H1 (cell line): ENCODE data around the gene BMPR1A. TPM values are rescaled to one million over a fixed set of nuclear protein-coding genes. Genes with fewer than 3 reads are reported as not detected.

Source experiments
- BRCA1 ChIP-seq: IDR thresholded peaks from 2 replicates; pipeline ENCODE4 v1.6.1; 2012; ENCODE audit warnings: low read depth, low read length, improper control_type of control experiment
- CBX5 ChIP-seq: fragments of 300-800, 300-1000 bp; sonication (generic); IDR thresholded peaks from 2 replicates; pipeline ENCODE4 v1.7.1; 2016; ENCODE audit warnings: antibody characterized with exemption, low read length, low read depth
- CBX8 ChIP-seq: fragments of 300-800, 300-1000 bp; sonication (generic); IDR thresholded peaks from 2 replicates; pipeline ENCODE4 v1.7.1; 2016; ENCODE audit warnings: low read depth, low read length, borderline replicate concordance
- JUN ChIP-seq: IDR thresholded peaks from 2 replicates; pipeline ENCODE4 v1.6.1; 2011; ENCODE audit warnings: low read depth, mild to moderate bottlenecking, improper control_type of control experiment, low read length
- JUND ChIP-seq: IDR thresholded peaks from 2 replicates; pipeline ENCODE4 v1.6.1; 2011; ENCODE audit warnings: mild to moderate bottlenecking, improper control_type of control experiment, low read length
- KDM1A ChIP-seq: fragments of 200-600, 300-600 bp; sonication (generic); IDR thresholded peaks from 2 replicates; pipeline ENCODE4 v1.7.1; 2016; ENCODE audit warnings: mild to moderate bottlenecking, low read length, borderline replicate concordance
- KDM5A ChIP-seq: fragments of 200-600 bp; IDR thresholded peaks from 2 replicates; pipeline ENCODE4 v1.7.1; 2012; ENCODE audit warnings: mild to moderate bottlenecking, low read length, inconsistent platforms, mixed read lengths
- MAFK ChIP-seq: IDR thresholded peaks from 2 replicates; pipeline ENCODE4 v1.6.1; 2012; ENCODE audit warnings: low read depth, mild to moderate bottlenecking, improper control_type of control experiment, low read length
- PHF8 ChIP-seq: fragments of 200-600 bp; sonication (generic); conservative IDR thresholded peaks from 2 replicates; pipeline ENCODE4 v1.7.1; 2012; ENCODE audit warnings: low read depth, mild to moderate bottlenecking, inconsistent platforms, low read length, moderate library complexity
- POLR2AphosphoS5 ChIP-seq: IDR thresholded peaks from 2 replicates; pipeline ENCODE4 v1.6.1; 2011; ENCODE audit warnings: low read depth, low read length
- RAD21 ChIP-seq, 2 experiments: IDR thresholded peaks in 1 of 2; conservative IDR thresholded peaks in 1 of 2; 2 replicates each; pipeline ENCODE4 v1.6.1; 2011; ENCODE audit warnings: low read depth in 2 of 2, low read length in 2 of 2, improper control_type of control experiment in 1 of 2, inconsistent platforms in 1 of 2, mild to moderate bottlenecking in 1 of 2, moderate library complexity in 1 of 2
- RXRA ChIP-seq: IDR thresholded peaks from 2 replicates; pipeline ENCODE4 v1.6.1; 2011; ENCODE audit warnings: low read depth, mild to moderate bottlenecking, low read length, moderate library complexity; ENCODE audit not compliant: insufficient read depth
- SAP30 ChIP-seq: fragments of 300-600 bp; sonication (generic); IDR thresholded peaks from 2 replicates; pipeline ENCODE4 v1.7.1; 2012; ENCODE audit warnings: low read length, moderate library complexity, mild to moderate bottlenecking, inconsistent platforms; ENCODE audit not compliant: insufficient read depth, insufficient replicate concordance
- SP1 ChIP-seq: IDR thresholded peaks from 2 replicates; pipeline ENCODE4 v1.6.1; 2011; ENCODE audit warnings: low read depth, low read length
- TAF1 ChIP-seq: IDR thresholded peaks from 2 replicates; pipeline ENCODE4 v1.6.1; 2011; ENCODE audit warnings: mild to moderate bottlenecking, low read depth, low read length
- TAF7 ChIP-seq: optimal IDR thresholded peaks from 2 replicates; pipeline ENCODE3; 2011; ENCODE audit warnings: low read depth, mild to moderate bottlenecking, inconsistent platforms, low read length, moderate library complexity, borderline replicate concordance
- TBP ChIP-seq: IDR thresholded peaks from 2 replicates; pipeline ENCODE4 v1.6.1; 2011; ENCODE audit warnings: low read depth, low read length, improper control_type of control experiment
- TCF12 ChIP-seq: IDR thresholded peaks from 2 replicates; pipeline ENCODE4 v1.6.1; 2011; ENCODE audit warnings: low read depth, mild to moderate bottlenecking, low read length
- TEAD4 ChIP-seq: IDR thresholded peaks from 2 replicates; pipeline ENCODE4 v1.6.1; 2012; ENCODE audit warnings: low read depth, low read length, inconsistent platforms, mixed read lengths
- YY1 ChIP-seq: IDR thresholded peaks from 2 replicates; pipeline ENCODE4 v1.6.1; 2011; ENCODE audit warnings: low read depth, mild to moderate bottlenecking, low read length
- polyA plus RNA-seq, 7 experiments: library from polyadenylated mRNA; depleted of rRNA in 3 of 7; stranded (reverse) in 5 of 7; unstranded in 2 of 7; fragments of >200 nt in 5 of 7; fragments of 200-250 nt in 2 of 7; gene quantifications; 1 replicate in 5 of 7; 2 replicates in 1 of 7; 4 replicates in 1 of 7; pipeline versions ENCODE4 v1.2.1 to v1.2.3, GENCODE V29; 2011 to 2013; ENCODE audit warnings: missing spikeins in 2 of 7, mixed read lengths in 2 of 7
- total RNA-seq: library from RNA; stranded (reverse); fragmentation: NEBNext Ultra II Directional; extraction: Animal tissue kit (Norgen Biotek cat#: 25700); gene quantifications from 2 replicates; pipeline ENCODE4 v1.2.1, GENCODE V29; 2021
- TF ChIP-seq, protein P1 (sequence below): IDR thresholded peaks from 2 replicates; pipeline ENCODE4 v1.6.1; 2012; ENCODE audit warnings: inconsistent platforms
- TF ChIP-seq, protein P2 (sequence below): IDR thresholded peaks from 2 replicates; pipeline ENCODE4 v1.6.1; 2011; ENCODE audit warnings: low read depth, mild to moderate bottlenecking, low read length; ENCODE audit not compliant: insufficient read depth

Gene BMPR1A
- total and polyA plus RNA-seq, 2 of the 8 experiments (the other 6 are each of a cell fraction or from before 2014, with no cell fraction given) = 34.4 to 129 TPM

DNA sequence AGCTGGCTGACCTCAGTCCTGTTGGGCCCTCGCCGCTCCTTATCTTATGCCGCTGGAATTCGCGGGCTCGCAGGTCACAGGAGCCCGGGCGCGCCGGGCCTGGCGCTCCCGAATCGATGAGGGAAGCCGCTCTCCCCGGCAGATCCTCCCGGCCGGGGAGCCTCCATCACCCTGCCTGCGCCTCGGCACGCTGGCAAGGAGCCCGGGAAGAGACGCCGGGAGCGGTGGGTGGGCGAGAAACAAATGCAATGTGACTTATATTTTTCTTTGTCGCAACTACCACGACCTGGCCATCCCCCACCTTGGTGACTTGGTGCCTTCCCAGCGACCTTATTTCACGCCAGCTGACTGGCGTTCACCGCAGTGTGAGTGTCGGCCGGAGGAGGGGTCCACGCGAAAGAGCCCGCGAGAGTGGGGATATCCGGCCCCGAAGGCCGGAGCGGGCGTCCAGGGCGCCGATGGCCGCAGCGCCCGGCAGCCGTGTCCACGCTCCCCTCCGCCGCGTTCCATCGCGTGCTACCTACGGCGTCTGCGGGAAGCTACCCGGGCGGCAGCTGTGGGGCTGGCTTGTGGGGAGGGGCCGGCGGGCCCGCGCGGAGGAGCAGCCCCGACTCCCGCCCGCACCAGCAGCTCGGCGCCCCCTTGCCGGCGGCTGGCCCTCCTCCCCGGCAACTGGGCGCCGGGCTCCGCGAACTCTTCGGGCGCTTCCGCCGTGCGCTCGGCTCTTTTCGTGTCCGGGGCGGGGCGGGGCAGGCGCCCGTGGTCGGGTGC lies 494 bp upstream of the BMPR1A start (continued):
- TF ChIP-seq, protein P1, sequence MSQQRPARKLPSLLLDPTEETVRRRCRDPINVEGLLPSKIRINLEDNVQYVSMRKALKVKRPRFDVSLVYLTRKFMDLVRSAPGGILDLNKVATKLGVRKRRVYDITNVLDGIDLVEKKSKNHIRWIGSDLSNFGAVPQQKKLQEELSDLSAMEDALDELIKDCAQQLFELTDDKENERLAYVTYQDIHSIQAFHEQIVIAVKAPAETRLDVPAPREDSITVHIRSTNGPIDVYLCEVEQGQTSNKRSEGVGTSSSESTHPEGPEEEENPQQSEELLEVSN = no peak; the same call in 1 of the 2 replicates
- TF ChIP-seq TEAD4 = peak; percentile 50
- TF ChIP-seq YY1 = 0 out of 2 replicates have a peak, but pooled peaks have one; percentile 36
- TF ChIP-seq, protein P2, sequence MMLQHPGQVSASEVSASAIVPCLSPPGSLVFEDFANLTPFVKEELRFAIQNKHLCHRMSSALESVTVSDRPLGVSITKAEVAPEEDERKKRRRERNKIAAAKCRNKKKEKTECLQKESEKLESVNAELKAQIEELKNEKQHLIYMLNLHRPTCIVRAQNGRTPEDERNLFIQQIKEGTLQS = no peak
- no peak for TF ChIP-seq JUND
- no peak for TF ChIP-seq CBX5
- peak; percentile 61 for TF ChIP-seq TAF7
- TF ChIP-seq SP1 = no peak
- TF ChIP-seq MAFK = no peak
- TF ChIP-seq RAD21 (IDR thresholded peaks at IDR 0.05 in 1 of 2, conservative IDR thresholded peaks at IDR 0.05 in 1 of 2; ENCODE audit: low read depth in 2 of 2, low read length in 2 of 2) = peak in 1 of 2 experiments; percentile 0; a peak in 1 of 4 replicates
- no peak for TF ChIP-seq RXRA
- TF ChIP-seq TAF1 = peak; percentile 51
- no peak for TF ChIP-seq KDM1A
- no peak for TF ChIP-seq SAP30
- peak; percentile 81 for TF ChIP-seq PHF8
- no peak for TF ChIP-seq KDM5A
- no peak for TF ChIP-seq TCF12
- no peak for TF ChIP-seq CBX8
- TF ChIP-seq BRCA1 = no peak
- TF ChIP-seq TBP = peak; percentile 49
- peak; percentile 88 for TF ChIP-seq POLR2AphosphoS5
- TF ChIP-seq JUN = no peak
